Measurements from ENCODE around the gene METTL8.

DNA sequence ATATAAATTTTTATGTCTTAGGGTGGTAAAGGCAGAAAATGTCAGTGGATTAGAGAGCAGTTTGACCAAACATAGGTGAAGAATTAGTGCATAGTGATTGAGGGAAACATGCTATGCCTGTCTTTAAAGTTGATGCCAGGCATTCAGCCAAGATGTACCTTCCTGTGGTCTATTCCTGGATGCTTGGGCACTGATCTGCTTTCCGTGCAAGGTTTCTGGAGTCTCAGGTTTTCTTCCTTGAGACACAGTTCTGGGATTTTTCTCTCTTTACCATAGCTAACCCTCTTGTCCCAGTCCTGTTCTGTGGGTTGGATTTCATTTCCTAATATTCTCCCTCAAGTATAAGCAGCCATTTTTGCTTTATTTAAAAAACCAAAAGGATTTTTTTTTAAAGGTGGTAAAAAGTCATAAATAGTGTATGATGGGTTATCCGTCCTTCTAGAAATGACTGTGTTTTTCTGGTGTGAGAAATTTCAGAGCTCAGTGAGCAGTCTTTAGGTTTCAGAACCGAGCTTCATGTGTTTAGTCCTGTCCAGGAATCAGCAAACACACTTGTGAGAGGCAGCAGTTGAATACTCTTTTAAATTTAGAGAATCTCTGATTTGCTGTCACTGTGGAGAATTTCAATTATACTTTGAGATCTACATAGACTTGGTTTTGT lies 45.5 kb upstream of the METTL8 start:
- TF ChIP-seq, protein P1, sequence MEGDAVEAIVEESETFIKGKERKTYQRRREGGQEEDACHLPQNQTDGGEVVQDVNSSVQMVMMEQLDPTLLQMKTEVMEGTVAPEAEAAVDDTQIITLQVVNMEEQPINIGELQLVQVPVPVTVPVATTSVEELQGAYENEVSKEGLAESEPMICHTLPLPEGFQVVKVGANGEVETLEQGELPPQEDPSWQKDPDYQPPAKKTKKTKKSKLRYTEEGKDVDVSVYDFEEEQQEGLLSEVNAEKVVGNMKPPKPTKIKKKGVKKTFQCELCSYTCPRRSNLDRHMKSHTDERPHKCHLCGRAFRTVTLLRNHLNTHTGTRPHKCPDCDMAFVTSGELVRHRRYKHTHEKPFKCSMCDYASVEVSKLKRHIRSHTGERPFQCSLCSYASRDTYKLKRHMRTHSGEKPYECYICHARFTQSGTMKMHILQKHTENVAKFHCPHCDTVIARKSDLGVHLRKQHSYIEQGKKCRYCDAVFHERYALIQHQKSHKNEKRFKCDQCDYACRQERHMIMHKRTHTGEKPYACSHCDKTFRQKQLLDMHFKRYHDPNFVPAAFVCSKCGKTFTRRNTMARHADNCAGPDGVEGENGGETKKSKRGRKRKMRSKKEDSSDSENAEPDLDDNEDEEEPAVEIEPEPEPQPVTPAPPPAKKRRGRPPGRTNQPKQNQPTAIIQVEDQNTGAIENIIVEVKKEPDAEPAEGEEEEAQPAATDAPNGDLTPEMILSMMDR (conservative IDR thresholded peaks at IDR 0.05; ENCODE audit: low read length): no peak
- TF ChIP-seq EZH2phosphoT487 (IDR thresholded peaks at IDR 0.05; ENCODE audit: borderline replicate concordance): no peak
